ENCODE measurements around the gene GET4. TPM values are rescaled to one million over a fixed set of nuclear protein-coding genes. Genes with fewer than 3 reads are reported as not detected.
A peak's percentile ranks its signal among the peaks of the same experiment; 100 is the strongest.
"Not testable (repeated sequence)": the region's sequence is repeated elsewhere in the genome, so short reads cannot be mapped to it uniquely, and the experiment has no call there.

GET4 gene
- total RNA-seq, 2 donors from 2014 or later = 34.8 to 42.2 TPM

- not testable (repeated sequence) for H3K36me3 ChIP-seq (replicated peaks in 1 of 2; ENCODE audit: insufficient read depth in 1 of 2, low read depth in 2 of 2); H3K27ac ChIP-seq; H3K4me1 ChIP-seq; H3K27me3 ChIP-seq; H3K4me3 ChIP-seq; H3K9me3 ChIP-seq
- peak; percentile 68 for ATAC-seq
- peak; percentile 41 to 73 (median 56) for DNase-seq
- 26% methylated on average over 58 of the region's 73 CpGs; no CpG with 5 or more reads in 1 of the 2 donors for WGBS, 2 donors
- intact Hi-C loops (cut with DNase I) = loop anchor here (10.0 kb wide), 1 partner anchor 166 kb away; no protein-coding TSS in a partner anchor
- TF ChIP-seq CTCF (IDR thresholded peaks at IDR 0.05) = peak; percentile 58 to 88 (median 81)
Measured at GRCh38 chr7:908591-909357, 32.4 kb downstream of the GET4 start.

- Histone ChIP-seq H3K27me3 (no peaks in the 10 kb centered on the region), H3K9me3 (no peaks in the 10 kb centered on the region), H3K36me3 (replicated peaks in 1 of 2; ENCODE audit: insufficient read depth in 1 of 2, low read depth in 2 of 2) (no peaks in the 10 kb centered on the region), H3K27ac (peak overlapping the region in 1 of 4 donors; percentile 52), H3K4me3 (peak overlapping the region in 1 of 2 donors; percentile 10), H3K4me1 (no peaks in the 10 kb centered on the region)
- intact Hi-C loops (cut with DNase I) = loop anchor here (10.0 kb wide), 1 partner anchor 165 kb away; no protein-coding TSS in a partner anchor
- peak; percentile 54 for ATAC-seq
- no peak for TF ChIP-seq POLR2A (IDR thresholded peaks at IDR 0.05)
- TF ChIP-seq CTCF (IDR thresholded peaks at IDR 0.05) = no peak
- peak in 3 of 4 donors; percentile 43 to 80 (median 50) for DNase-seq
- 48 to 89% methylated on average over 17 to 42 of the region's 58 CpGs for WGBS, 2 donors
Measured at GRCh38 chr7:909358-910329, 33.3 kb downstream of the GET4 start.

GRCh38 chr7:910441-910861 is 34.1 kb downstream of the GET4 start:
- no peaks in the 10 kb centered on the region for H3K27me3 ChIP-seq
- H3K4me1 ChIP-seq = no peaks in the 10 kb centered on the region
- H3K4me3 ChIP-seq = no peak overlapping the region
- intact Hi-C loops (cut with DNase I) = no loop called here
- H3K9me3 ChIP-seq = no peaks in the 10 kb centered on the region
- WGBS, 2 donors = 89 to 97% methylated on average over 5 to 11 of the region's 11 CpGs
- ATAC-seq (no peak), DNase-seq (no peak)
- no peaks in the 10 kb centered on the region for H3K36me3 ChIP-seq (replicated peaks in 1 of 2; ENCODE audit: insufficient read depth in 1 of 2, low read depth in 2 of 2)
- TF ChIP-seq POLR2A (IDR thresholded peaks at IDR 0.05) (no peak), CTCF (IDR thresholded peaks at IDR 0.05) (no peak)
- no peak overlapping the region for H3K27ac ChIP-seq

- TF ChIP-seq CTCF (IDR thresholded peaks at IDR 0.05) (no peak), POLR2A (IDR thresholded peaks at IDR 0.05) (no peak)
- 93 to 98% methylated on average over 9 to 13 of the region's 19 CpGs for WGBS, 2 donors
- no peaks in the 10 kb centered on the region for H3K9me3 ChIP-seq
- H3K4me3 ChIP-seq = no peak overlapping the region
- no peak overlapping the region for H3K27ac ChIP-seq
- DNase-seq (no peak), ATAC-seq (no peak)
- no peaks in the 10 kb centered on the region for H3K36me3 ChIP-seq (replicated peaks in 1 of 2; ENCODE audit: insufficient read depth in 1 of 2, low read depth in 2 of 2)
- no peaks in the 10 kb centered on the region for H3K27me3 ChIP-seq
- intact Hi-C loops (cut with DNase I) = no loop called here
- peaks cover 2% of the 10 kb centered on the region for H3K4me1 ChIP-seq
Measured at GRCh38 chr7:910931-911431, 34.6 kb downstream of the GET4 start.

Measured in body of pancreas (tissue), 4 donors.